ENCODE results near the gene HP.

Gene HP

GRCh38 chr16:72021043-72021442 is 33.3 kb upstream of the HP start:
- H4K20me1 ChIP-seq (ENCODE audit: insufficient read depth, low read length, poor library complexity, severe bottlenecking): no peaks in the 10 kb centered on the region
- no peaks in the 10 kb centered on the region for H3K4me1 ChIP-seq (ENCODE audit: insufficient read depth, low read length, poor library complexity, severe bottlenecking)
- no peaks in the 10 kb centered on the region for H3F3A ChIP-seq (ENCODE audit: low read depth)
- no peak overlapping the region for H3K4me2 ChIP-seq (ENCODE audit: low read depth, low read length, poor library complexity, severe bottlenecking)
- no peak overlapping the region for H2AFZ ChIP-seq (ENCODE audit: low read length)
- H3K4me3 ChIP-seq (ENCODE audit: low read length, poor library complexity, severe bottlenecking): no peak overlapping the region
- no peaks in the 10 kb centered on the region for H3K79me2 ChIP-seq (ENCODE audit: insufficient read depth, low read length)
- H3K9me2 ChIP-seq (replicated peaks; ENCODE audit: low read depth, low read length): no peaks in the 10 kb centered on the region
- H3K9ac ChIP-seq (ENCODE audit: low read depth, low read length, poor library complexity, severe bottlenecking): no peak overlapping the region
- H3K36me3 ChIP-seq (ENCODE audit: insufficient read depth, low read length): peaks cover 32% of the 10 kb centered on the region; the same call in 1 of the 2 replicates
- no peaks in the 10 kb centered on the region for H3K9me3 ChIP-seq (ENCODE audit: insufficient read depth, low read depth, low read length)
- no peaks in the 10 kb centered on the region for H3K27me3 ChIP-seq (ENCODE audit: insufficient read depth, low read length, poor library complexity, severe bottlenecking)
- TF ChIP-seq EZH2phosphoT487 (IDR thresholded peaks at IDR 0.05; ENCODE audit: borderline replicate concordance): no peak
- TF ChIP-seq, protein P1, sequence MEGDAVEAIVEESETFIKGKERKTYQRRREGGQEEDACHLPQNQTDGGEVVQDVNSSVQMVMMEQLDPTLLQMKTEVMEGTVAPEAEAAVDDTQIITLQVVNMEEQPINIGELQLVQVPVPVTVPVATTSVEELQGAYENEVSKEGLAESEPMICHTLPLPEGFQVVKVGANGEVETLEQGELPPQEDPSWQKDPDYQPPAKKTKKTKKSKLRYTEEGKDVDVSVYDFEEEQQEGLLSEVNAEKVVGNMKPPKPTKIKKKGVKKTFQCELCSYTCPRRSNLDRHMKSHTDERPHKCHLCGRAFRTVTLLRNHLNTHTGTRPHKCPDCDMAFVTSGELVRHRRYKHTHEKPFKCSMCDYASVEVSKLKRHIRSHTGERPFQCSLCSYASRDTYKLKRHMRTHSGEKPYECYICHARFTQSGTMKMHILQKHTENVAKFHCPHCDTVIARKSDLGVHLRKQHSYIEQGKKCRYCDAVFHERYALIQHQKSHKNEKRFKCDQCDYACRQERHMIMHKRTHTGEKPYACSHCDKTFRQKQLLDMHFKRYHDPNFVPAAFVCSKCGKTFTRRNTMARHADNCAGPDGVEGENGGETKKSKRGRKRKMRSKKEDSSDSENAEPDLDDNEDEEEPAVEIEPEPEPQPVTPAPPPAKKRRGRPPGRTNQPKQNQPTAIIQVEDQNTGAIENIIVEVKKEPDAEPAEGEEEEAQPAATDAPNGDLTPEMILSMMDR (conservative IDR thresholded peaks at IDR 0.05; ENCODE audit: low read length): peak; percentile 22; the same call in 1 of the 2 replicates

- no peaks in the 10 kb centered on the region for H3K9me2 ChIP-seq (replicated peaks; ENCODE audit: low read depth, low read length)
- TF ChIP-seq, protein P1 (conservative IDR thresholded peaks at IDR 0.05; ENCODE audit: low read length): no peak
- no peak for TF ChIP-seq EZH2phosphoT487 (IDR thresholded peaks at IDR 0.05; ENCODE audit: borderline replicate concordance)
Measured at GRCh38 chr16:72022127-72022526, 32.2 kb upstream of the HP start.

DNA sequence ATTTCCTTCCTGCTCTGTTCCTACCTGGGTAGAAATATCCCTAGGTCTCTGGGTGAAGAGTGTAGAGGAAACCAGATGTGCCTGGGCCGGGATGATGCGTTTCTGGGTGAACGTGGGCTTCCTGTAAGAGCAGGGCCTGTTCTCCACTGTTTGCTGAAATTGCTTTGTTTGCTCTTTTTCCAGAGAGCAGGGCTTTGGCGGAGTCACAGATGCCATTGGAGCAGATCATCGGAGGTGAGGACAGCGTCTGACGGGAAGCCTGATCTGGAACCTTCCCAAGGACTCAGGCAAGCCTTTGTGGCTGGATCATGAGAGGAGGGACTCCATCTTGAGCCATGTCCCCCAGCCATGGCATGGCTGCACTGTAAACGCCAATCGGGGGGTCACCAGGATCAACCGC is 30.3 kb upstream of the HP start:
- no peaks in the 10 kb centered on the region for H3K9me2 ChIP-seq (replicated peaks; ENCODE audit: low read depth, low read length)
- TF ChIP-seq, protein P1 (conservative IDR thresholded peaks at IDR 0.05; ENCODE audit: low read length): no peak
- TF ChIP-seq EZH2phosphoT487 (IDR thresholded peaks at IDR 0.05; ENCODE audit: borderline replicate concordance): no peak
- no peaks in the 10 kb centered on the region for H3K9me3 ChIP-seq (ENCODE audit: insufficient read depth, low read depth, low read length)
- no peak overlapping the region for H3K4me3 ChIP-seq (ENCODE audit: low read length, poor library complexity, severe bottlenecking)
- no peak overlapping the region for H2AFZ ChIP-seq (ENCODE audit: low read length)
- H3K27me3 ChIP-seq (ENCODE audit: insufficient read depth, low read length, poor library complexity, severe bottlenecking): no peaks in the 10 kb centered on the region
- no peaks in the 10 kb centered on the region for H4K20me1 ChIP-seq (ENCODE audit: insufficient read depth, low read length, poor library complexity, severe bottlenecking)
- H3K4me2 ChIP-seq (ENCODE audit: low read depth, low read length, poor library complexity, severe bottlenecking): no peak overlapping the region
- no peaks in the 10 kb centered on the region for H3F3A ChIP-seq (ENCODE audit: low read depth)
- H3K36me3 ChIP-seq (ENCODE audit: insufficient read depth, low read length): peaks cover 29% of the 10 kb centered on the region; the same call in 1 of the 2 replicates
- H3K79me2 ChIP-seq (ENCODE audit: insufficient read depth, low read length): no peaks in the 10 kb centered on the region
- no peaks in the 10 kb centered on the region for H3K4me1 ChIP-seq (ENCODE audit: insufficient read depth, low read length, poor library complexity, severe bottlenecking)
- no peak overlapping the region for H3K9ac ChIP-seq (ENCODE audit: low read depth, low read length, poor library complexity, severe bottlenecking)

More at GRCh38 chr16:72022127-72022526, 32.2 kb upstream of the HP start:
- H3K9me3 ChIP-seq (ENCODE audit: insufficient read depth, low read depth, low read length): no peaks in the 10 kb centered on the region
- H4K20me1 ChIP-seq (ENCODE audit: insufficient read depth, low read length, poor library complexity, severe bottlenecking): no peaks in the 10 kb centered on the region
- no peak overlapping the region for H2AFZ ChIP-seq (ENCODE audit: low read length)
- H3K4me1 ChIP-seq (ENCODE audit: insufficient read depth, low read length, poor library complexity, severe bottlenecking): no peaks in the 10 kb centered on the region
- H3F3A ChIP-seq (ENCODE audit: low read depth): no peaks in the 10 kb centered on the region
- H3K79me2 ChIP-seq (ENCODE audit: insufficient read depth, low read length): no peaks in the 10 kb centered on the region
- H3K27me3 ChIP-seq (ENCODE audit: insufficient read depth, low read length, poor library complexity, severe bottlenecking): no peaks in the 10 kb centered on the region
- H3K9ac ChIP-seq (ENCODE audit: low read depth, low read length, poor library complexity, severe bottlenecking): no peak overlapping the region
- H3K36me3 ChIP-seq (ENCODE audit: insufficient read depth, low read length): peaks cover 32% of the 10 kb centered on the region; the same call in 1 of the 2 replicates
- H3K4me2 ChIP-seq (ENCODE audit: low read depth, low read length, poor library complexity, severe bottlenecking): no peak overlapping the region
- no peak overlapping the region for H3K4me3 ChIP-seq (ENCODE audit: low read length, poor library complexity, severe bottlenecking)

Data from Loucy (cell line).